G401 (cell line): Measurements from ENCODE around the gene DCP1B. TPM values are rescaled to one million over a fixed set of nuclear protein-coding genes. Genes with fewer than 3 reads are reported as not detected.
"Not testable (repeated sequence)": the region's sequence is repeated elsewhere in the genome, so short reads cannot be mapped to it uniquely, and the experiment has no call there.

Experiments
- DNase-seq: peaks from one replicate; pipeline ENCODE4 v3.0.0-alpha.2; 2015; ENCODE audit warnings: low spot score
- in situ Hi-C: cut with HindIII; loops from 2 replicates; pipeline ENCODE4 v1.10.0; 2016; ENCODE audit warnings: low sequenced_read_pairs, mixed read lengths
- total RNA-seq: library from RNA; depleted of rRNA; stranded (reverse); fragments of >200 nt; shearing (Covaris generic); gene quantifications from 2 replicates; pipeline ENCODE4 v1.2.3, GENCODE V29; 2014

DCP1B gene
- total RNA-seq, 1 experiment from 2014 or later: 20.6 TPM

DNA sequence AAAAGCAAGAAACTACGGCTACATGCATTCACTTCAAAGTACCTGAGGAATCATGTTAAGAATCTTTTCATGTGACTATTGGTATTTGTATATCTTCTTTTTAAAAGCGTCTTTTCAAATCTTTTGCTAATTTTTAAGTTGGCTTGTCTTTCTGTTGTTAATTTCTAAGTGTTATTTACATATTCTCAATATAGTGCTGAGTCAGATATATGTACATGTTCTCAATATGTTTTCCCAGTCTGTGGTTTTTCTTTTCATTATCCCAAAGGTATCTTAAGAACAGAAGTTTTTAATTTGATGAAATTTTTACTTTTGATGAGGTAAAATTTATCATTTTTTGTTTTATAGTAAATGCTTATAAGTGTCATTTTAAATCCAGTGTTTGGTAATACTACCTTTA, 24.0 kb downstream of the DCP1B start:
- DNase-seq: no peak

GRCh38 chr12:1978078-1978862, 26.0 kb downstream of the DCP1B start:
- DNase-seq: no peak
- in situ Hi-C loops: no loop called here

More for the DNA sequence above, 24.0 kb downstream of the DCP1B start:
- in situ Hi-C loops: no loop called here

GRCh38 chr12:1977588-1977987, 26.7 kb downstream of the DCP1B start:
- no peak for DNase-seq
- in situ Hi-C loops: no loop called here

- in situ Hi-C loops: no loop called here
- DNase-seq: no peak
Measured at GRCh38 chr12:1977109-1977508, 27.1 kb downstream of the DCP1B start.

DNA sequence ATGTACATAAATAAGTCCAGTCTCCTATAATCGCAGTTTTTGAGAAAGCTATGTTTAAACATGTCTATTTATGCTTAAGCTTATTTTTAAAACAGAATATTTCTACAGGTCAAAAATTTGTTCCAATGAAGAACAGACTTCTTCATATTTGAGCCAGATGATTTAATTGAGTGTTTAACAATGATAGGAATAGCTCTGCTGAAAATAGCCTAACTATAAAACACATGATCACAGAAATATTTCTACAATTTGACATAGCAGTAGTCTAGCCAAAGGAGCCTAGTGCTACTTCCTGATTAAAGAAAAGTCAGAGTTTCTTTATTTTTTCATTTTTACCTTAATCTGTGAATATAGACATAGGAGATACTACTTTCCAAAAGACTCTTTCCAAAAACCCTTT, 29.4 kb downstream of the DCP1B start:
- DNase-seq: no peak
- in situ Hi-C loops: loop anchor here (5.0 kb wide), 1 partner anchor 62 kb away; no protein-coding TSS in a partner anchor

DNA sequence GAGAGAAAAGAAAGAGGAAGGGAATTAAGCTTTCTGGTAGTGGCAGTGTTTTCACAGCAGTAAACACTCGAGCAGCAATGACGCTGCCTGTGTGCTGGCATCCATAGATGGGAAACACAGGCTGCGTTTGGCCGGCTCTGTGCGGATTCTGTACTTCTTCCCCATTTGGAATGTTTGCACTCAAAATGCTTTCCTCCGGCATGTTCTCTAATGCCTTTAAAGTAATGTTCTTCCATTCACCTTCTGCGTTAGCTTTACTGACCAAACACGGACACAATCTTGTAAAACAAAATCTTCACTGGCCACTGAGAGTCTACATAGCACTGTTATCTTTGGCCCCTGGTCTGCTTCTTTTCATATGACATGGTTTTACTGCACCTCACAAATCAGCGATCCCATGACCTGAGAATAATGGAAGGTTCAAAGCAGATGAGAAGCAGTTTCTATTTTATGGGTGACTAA, 31.4 kb downstream of the DCP1B start:
- DNase-seq: peak; percentile 57
- in situ Hi-C loops: loop anchor here (5.0 kb wide), 1 partner anchor 64 kb away; no protein-coding TSS in a partner anchor

DNA sequence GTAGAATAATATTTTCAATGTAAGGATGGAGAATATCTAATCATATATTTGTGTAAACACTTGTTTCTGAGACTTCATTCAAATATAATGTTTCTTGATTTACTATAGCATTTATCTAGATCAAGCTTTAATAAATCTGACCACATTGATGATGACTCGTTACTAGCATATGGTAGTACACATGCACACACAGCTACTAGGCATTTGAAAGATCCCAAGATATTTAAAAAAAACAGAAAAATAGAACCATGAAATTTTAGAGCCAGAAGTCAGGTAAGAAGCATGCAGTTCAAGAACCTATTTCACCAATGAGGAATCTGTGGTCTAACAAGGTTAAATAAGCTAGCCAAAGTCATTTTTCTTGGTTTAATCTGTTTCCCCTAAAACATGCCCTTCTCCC, 32.0 kb downstream of the DCP1B start:
- no peak for DNase-seq
- in situ Hi-C loops: loop anchor here (5.0 kb wide), 1 partner anchor 65 kb away; no protein-coding TSS in a partner anchor

DNA sequence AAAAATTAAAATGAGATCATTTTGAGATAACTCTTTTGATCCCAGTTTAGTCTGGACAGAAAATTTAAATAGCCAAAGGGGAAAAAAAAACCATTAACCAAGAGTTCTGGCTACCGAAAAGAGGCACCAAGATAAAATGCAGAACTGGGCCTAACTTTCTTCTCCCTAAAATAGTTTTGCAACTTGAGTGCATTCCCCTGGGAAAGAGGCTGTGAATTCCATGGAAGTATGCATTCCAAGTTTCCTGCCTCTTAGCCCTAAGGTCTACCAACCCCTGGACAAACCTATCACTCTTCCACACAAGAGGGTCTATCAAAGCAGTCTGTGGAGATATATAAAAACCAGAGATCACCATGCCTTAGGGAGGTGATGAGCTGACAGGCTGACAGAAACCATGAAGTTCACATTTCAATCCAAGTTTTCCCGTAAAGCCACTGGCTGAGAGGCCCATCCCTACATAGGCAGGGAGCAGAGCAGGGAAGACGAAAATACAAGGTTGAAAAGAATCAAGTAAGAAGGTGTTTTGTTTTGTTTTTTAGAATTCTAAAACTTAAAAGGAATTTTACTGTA, 33.8 kb downstream of the DCP1B start:
- no peak for DNase-seq
- in situ Hi-C loops: loop anchor here (5.0 kb wide), 1 partner anchor 67 kb away; no protein-coding TSS in a partner anchor

GRCh38 chr12:1966561-1967226, 37.6 kb downstream of the DCP1B start:
- no peak for DNase-seq
- in situ Hi-C loops: no loop called here

GRCh38 chr12:1965916-1966315, 38.3 kb downstream of the DCP1B start:
- in situ Hi-C loops: no loop called here
- DNase-seq: no peak

DNA sequence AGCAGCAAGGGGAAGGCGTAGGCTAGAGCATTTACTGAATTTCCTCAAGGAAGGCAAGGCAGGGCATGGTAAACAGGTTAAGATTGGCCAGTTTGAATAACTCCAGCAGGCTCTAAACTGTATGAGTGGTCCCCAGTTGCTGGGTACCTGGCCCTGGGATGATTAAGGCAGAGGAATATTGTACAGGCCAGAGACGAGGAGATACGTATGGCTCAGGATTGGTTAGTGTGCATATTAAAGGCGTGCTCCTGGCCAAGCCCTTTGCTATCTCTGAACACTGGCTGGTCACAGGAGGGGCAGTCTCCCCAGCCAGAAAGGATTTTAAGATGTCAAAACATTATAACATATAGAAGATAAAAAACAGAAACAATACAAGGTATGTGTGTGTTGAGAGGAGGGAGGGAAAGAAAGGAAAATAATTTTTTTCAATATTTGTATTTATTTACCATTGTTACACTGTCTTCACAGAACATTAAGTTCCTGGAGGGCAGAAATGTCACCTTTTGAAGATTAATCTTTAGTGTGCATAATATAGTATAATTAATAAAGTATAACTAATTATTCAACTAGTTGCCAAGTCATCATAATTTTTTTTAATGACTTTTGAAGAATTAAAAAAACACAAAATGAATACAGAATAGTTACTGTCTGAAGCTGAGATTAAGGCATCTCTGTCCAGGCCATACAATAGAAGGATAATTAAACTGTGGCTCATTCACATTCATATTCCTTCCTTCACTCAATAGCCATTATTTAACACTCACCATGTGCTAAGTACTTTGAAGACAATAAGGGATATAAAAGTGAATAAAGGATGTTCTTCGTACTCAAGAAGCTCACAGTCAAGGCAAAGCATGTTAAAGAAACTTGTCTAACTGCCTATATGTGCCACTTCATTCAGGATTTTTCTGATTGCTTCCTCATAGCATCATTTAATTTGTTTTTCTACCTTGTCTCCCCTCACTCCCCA, 41.9 kb downstream of the DCP1B start:
- DNase-seq: no peak
- in situ Hi-C loops: no loop called here

DNA sequence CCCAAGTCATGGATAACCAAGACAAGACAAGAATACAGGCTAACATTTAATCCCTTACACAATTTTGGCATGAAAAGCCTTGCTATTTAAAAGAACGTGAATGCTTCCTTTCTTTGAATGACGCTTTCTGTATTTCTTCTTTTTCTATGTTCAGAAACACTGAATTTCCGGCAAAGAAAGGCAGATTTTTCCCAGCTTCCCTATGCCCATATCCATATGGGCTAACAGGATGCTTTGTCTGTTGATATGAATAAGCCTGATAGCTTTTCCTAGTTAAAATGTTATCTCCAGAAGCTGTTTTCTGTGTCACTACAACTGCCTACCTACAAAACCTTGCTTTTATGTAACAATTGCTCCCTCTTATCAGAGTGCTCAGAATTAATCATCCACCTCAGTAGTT, 47.5 kb downstream of the DCP1B start:
- DNase-seq: no peak
- in situ Hi-C loops: no loop called here

GRCh38 chr12:1949771-1950470, 54.3 kb downstream of the DCP1B start:
- DNase-seq: no peak
- in situ Hi-C loops: no loop called here

GRCh38 chr12:1948883-1949282, 55.4 kb downstream of the DCP1B start:
- in situ Hi-C loops: no loop called here
- no peak for DNase-seq

DNA sequence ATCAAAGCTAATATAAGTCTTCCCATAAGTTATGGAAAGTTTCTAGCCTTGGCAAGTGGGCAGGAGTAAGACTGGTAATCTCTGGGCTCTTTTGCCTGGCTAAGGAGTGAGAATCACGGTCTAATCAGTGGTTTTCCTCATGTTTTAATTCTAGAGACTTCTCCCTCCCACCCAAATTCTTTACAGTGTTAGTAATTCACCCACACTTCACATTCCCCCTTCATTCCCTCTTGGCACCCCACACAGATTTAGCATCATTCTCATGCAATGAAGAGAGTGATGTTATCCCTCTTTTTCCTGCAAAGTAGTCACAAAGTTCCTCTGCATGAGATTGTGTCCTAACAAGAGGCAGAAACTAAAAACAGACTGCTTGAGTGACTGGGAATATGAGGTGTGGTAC, 57.2 kb downstream of the DCP1B start:
- in situ Hi-C loops: no loop called here
- DNase-seq: no peak

DNA sequence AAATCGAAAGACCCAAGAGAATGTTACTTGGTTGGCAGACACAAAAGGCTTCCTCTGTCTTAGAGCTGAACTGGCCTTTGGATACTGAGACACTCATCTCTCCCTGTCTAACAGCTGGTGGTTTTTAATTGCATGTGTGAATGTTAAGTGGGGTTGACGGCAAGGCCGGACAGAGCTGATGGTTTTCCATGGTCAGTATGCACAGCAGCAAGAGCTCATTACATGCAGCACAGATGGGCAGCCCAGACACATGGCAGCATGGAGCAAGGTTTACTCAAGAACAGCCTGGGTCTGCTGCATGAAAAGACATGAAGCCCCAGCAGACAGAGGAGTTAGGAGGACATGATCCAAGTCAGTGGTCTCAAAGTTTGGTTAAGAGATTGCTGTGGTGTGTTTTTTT, 58.0 kb downstream of the DCP1B start:
- no peak for DNase-seq
- in situ Hi-C loops: no loop called here

- in situ Hi-C loops, DNase-seq: not testable (repeated sequence)
Measured at GRCh38 chr12:1945502-1945901, 58.8 kb downstream of the DCP1B start.

DNA sequence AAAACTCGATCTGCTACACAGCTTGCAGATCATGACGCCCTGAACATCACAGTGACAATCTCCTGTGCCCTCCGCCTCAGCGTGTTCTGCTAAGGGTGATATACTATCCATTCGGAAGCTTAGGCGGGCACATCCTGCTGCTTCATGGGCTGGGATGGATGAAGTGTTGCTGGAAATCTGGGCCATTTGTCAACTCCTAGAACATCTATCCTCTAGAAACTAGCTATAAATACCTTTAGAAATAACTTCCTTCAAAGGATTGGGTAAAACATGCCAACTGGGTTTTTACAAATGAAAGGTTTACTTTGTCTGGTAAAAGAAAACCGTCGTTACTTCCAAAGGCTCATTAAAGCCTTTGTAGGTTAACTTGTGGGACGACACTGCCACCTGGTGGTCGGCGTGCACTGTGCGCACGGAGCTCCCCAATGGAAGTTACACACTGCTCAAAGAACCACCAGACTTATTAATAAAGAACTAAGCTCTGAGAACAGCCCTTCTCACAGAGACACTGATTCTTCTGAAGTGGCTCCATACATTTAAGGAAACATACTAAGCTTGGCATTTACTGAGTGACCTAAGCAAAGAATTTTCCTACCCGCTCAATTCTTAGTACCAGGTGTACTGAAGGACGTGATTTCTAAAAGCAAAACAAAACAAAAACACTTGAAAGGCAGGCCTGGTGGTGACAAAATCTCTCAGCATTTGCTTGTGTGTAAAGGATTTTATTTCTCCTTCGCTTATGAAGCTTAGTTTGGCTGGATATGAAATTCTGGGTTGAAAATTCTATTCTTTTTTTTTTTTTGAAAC, 64.3 kb downstream of the DCP1B start:
- DNase-seq: peak; percentile 88
- in situ Hi-C loops: no loop called here
